SK-N-SH treated with all-trans-retinoic acid at 6 μM for 48 hours (cell line): ENCODE data around the gene GJA9.

Source experiments
- ATAC-seq: fragments of 200-7000 bp; cut with Tn5 transposase; 3 replicates; pipeline ENCODE4 v1.9.1; 2020; ENCODE audit warnings: mild to moderate bottlenecking, moderate library complexity
- ARNTL ChIP-seq: fragments of 450-650 bp; formaldehyde crosslinking; IDR thresholded peaks from 2 replicates; pipeline ENCODE4 v1.5.0; 2020; ENCODE audit warnings: low read depth, mild to moderate bottlenecking, moderate library complexity, borderline replicate concordance
- CSDC2 ChIP-seq: fragments of 250-450 bp; sonication (Bioruptor Pico); IDR thresholded peaks from 2 replicates; pipeline ENCODE4 v1.5.0; 2020; ENCODE audit warnings: mild to moderate bottlenecking, moderate library complexity
- GLIS3 ChIP-seq: fragments of 250-450 bp; sonication (Bioruptor Pico); IDR thresholded peaks from 2 replicates; pipeline ENCODE4 v1.5.0; 2020; ENCODE audit warnings: mild to moderate bottlenecking, moderate library complexity
- ISL1 ChIP-seq: fragments of 250-450 bp; sonication (Bioruptor Pico); IDR thresholded peaks from 2 replicates; pipeline ENCODE4 v2.1.2; 2022; ENCODE audit warnings: mild to moderate bottlenecking, moderate library complexity
- OSR1 ChIP-seq: fragments of 250-450 bp; sonication (Bioruptor Pico); IDR thresholded peaks from 2 replicates; pipeline ENCODE4 v1.8.0; 2022; ENCODE audit warnings: moderate library complexity, mild to moderate bottlenecking, inconsistent platforms
- PATZ1 ChIP-seq: fragments of 250-450 bp; sonication (Bioruptor Pico); IDR thresholded peaks from 2 replicates; pipeline ENCODE4 v1.8.0; 2020; ENCODE audit warnings: mild to moderate bottlenecking, moderate library complexity, borderline replicate concordance
- RARB ChIP-seq: fragments of 250-450 bp; sonication (Bioruptor Pico); IDR thresholded peaks from 2 replicates; pipeline ENCODE4 v1.8.0; 2021; ENCODE audit warnings: mild to moderate bottlenecking, moderate library complexity
- TCF4 ChIP-seq: fragments of 250-450 bp; sonication (Bioruptor Pico); IDR thresholded peaks from 2 replicates; pipeline ENCODE4 v1.8.0; 2021; ENCODE audit warnings: mild to moderate bottlenecking, moderate library complexity, borderline replicate concordance
- TOX ChIP-seq: fragments of 250-450 bp; sonication (Bioruptor Pico); IDR thresholded peaks from 2 replicates; pipeline ENCODE4 v1.8.0; 2021; ENCODE audit warnings: mild to moderate bottlenecking, moderate library complexity, borderline replicate concordance
- TSHZ2 ChIP-seq: fragments of 250-450 bp; sonication (Bioruptor Pico); IDR thresholded peaks from 2 replicates; pipeline ENCODE4 v1.5.0; 2020; ENCODE audit warnings: mild to moderate bottlenecking, moderate library complexity
- ZC3H10 ChIP-seq: fragments of 250-450 bp; sonication (Bioruptor Pico); IDR thresholded peaks from 2 replicates; pipeline ENCODE4 v1.5.1; 2021; ENCODE audit warnings: mild to moderate bottlenecking, moderate library complexity
- ZFP3 ChIP-seq: fragments of 250-450 bp; sonication (Bioruptor Pico); IDR thresholded peaks from 2 replicates; pipeline ENCODE4 v1.5.0; 2020; ENCODE audit warnings: mild to moderate bottlenecking, moderate library complexity
- ZFP30 ChIP-seq: fragments of 450-650 bp; formaldehyde crosslinking; IDR thresholded peaks from 2 replicates; pipeline ENCODE4 v1.5.0; 2022; ENCODE audit warnings: mild to moderate bottlenecking, moderate library complexity
- ZNF565 ChIP-seq: fragments of 450-650 bp; formaldehyde crosslinking; conservative IDR thresholded peaks from 2 replicates; pipeline ENCODE4 v1.5.0; 2020; ENCODE audit warnings: low read depth, mild to moderate bottlenecking, moderate library complexity
- ZNF70 ChIP-seq: fragments of 450-650 bp; formaldehyde crosslinking; IDR thresholded peaks from 2 replicates; pipeline ENCODE4 v1.5.0; 2020; ENCODE audit warnings: mild to moderate bottlenecking, moderate library complexity
- ZNF8 ChIP-seq: fragments of 450-650 bp; formaldehyde crosslinking; IDR thresholded peaks from 2 replicates; pipeline ENCODE4 v1.5.0; 2020; ENCODE audit warnings: mild to moderate bottlenecking, moderate library complexity
- TF ChIP-seq, protein P1 (sequence below): fragments of 250-450 bp; sonication (Bioruptor Pico); IDR thresholded peaks from 2 replicates; pipeline ENCODE4 v1.5.1; 2021; ENCODE audit warnings: mild to moderate bottlenecking, moderate library complexity
- TF ChIP-seq, protein P2 (sequence below): fragments of 250-450 bp; sonication (Bioruptor Pico); IDR thresholded peaks from 2 replicates; pipeline ENCODE4 v1.8.0; 2021; ENCODE audit warnings: low read depth, mild to moderate bottlenecking, moderate library complexity, borderline replicate concordance
- TF ChIP-seq, protein P3 (sequence below): fragments of 250-450 bp; sonication (Bioruptor Pico); IDR thresholded peaks from 2 replicates; pipeline ENCODE4 v1.5.1; 2020; ENCODE audit warnings: low read depth, mild to moderate bottlenecking, moderate library complexity

Gene GJA9

DNA sequence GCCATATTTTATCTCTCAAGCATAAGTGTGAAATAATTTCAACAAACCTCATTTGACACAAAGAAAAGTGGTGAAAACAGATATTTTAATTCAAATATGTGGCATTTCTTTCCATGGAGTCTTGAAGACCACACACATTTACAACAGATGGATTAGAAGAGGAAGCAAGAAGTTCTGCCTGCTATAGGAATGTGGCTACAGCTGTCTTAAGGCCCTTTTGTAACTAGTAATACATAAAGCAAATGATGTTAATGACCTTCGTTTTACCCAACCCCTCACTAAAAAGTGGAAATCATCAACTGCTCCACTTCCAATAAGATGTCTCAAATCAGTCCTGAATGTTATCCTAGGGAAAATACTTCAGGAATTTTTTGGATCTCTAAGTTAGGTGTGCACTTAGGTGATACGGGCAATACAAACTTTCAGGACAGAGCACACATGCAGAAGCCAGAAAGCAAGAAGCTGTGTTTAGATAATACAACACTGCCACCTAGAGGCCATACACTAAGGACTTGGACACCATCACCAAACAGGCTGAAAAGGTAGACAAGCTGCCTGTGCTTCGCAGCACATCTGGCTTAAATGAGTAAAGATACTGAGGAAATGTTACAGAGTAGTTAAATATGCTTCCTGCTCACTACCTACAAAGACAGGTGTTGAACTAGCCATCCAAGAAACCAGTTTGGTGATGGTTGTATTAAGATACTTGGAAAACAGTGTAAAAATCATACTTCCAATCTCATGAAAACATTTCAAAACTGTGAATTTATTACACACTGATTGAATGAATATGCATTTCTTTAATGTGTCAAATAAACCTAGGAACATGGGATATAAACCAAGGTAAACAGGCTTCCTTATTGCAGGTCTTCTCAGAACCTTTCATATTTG, 46.2 kb downstream of the GJA9 start:
- TF ChIP-seq ZC3H10 (CRISPR knock-in tag) (no peak), ZFP30 (no peak), OSR1 (no peak), ARNTL (CRISPR knock-in tag) (no peak), RARB (no peak), GLIS3 (CRISPR knock-in tag) (no peak), TSHZ2 (CRISPR knock-in tag) (no peak), TCF4 (CRISPR knock-in tag) (no peak), ZNF565 (CRISPR knock-in tag) (no peak), TOX (CRISPR knock-in tag) (no peak), CSDC2 (CRISPR knock-in tag) (no peak), ZNF8 (CRISPR knock-in tag) (no peak), ISL1 (CRISPR knock-in tag) (no peak), ZFP3 (no peak), PATZ1 (CRISPR knock-in tag) (no peak), ZNF70 (no peak)
- TF ChIP-seq, protein P1, sequence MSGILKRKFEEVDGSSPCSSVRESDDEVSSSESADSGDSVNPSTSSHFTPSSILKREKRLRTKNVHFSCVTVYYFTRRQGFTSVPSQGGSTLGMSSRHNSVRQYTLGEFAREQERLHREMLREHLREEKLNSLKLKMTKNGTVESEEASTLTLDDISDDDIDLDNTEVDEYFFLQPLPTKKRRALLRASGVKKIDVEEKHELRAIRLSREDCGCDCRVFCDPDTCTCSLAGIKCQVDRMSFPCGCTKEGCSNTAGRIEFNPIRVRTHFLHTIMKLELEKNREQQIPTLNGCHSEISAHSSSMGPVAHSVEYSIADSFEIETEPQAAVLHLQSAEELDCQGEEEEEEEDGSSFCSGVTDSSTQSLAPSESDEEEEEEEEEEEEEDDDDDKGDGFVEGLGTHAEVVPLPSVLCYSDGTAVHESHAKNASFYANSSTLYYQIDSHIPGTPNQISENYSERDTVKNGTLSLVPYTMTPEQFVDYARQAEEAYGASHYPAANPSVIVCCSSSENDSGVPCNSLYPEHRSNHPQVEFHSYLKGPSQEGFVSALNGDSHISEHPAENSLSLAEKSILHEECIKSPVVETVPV = no peak
- TF ChIP-seq, protein P2, sequence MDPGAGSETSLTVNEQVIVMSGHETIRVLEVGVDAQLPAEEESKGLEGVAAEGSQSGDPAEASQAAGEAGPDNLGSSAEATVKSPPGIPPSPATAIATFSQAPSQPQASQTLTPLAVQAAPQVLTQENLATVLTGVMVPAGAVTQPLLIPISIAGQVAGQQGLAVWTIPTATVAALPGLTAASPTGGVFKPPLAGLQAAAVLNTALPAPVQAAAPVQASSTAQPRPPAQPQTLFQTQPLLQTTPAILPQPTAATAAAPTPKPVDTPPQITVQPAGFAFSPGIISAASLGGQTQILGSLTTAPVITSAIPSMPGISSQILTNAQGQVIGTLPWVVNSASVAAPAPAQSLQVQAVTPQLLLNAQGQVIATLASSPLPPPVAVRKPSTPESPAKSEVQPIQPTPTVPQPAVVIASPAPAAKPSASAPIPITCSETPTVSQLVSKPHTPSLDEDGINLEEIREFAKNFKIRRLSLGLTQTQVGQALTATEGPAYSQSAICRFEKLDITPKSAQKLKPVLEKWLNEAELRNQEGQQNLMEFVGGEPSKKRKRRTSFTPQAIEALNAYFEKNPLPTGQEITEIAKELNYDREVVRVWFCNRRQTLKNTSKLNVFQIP = no peak
- TF ChIP-seq, protein P3, sequence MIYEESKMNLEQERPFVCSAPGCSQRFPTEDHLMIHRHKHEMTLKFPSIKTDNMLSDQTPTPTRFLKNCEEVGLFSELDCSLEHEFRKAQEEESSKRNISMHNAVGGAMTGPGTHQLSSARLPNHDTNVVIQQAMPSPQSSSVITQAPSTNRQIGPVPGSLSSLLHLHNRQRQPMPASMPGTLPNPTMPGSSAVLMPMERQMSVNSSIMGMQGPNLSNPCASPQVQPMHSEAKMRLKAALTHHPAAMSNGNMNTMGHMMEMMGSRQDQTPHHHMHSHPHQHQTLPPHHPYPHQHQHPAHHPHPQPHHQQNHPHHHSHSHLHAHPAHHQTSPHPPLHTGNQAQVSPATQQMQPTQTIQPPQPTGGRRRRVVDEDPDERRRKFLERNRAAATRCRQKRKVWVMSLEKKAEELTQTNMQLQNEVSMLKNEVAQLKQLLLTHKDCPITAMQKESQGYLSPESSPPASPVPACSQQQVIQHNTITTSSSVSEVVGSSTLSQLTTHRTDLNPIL (CRISPR knock-in tag) = no peak
- peak; percentile 99 for ATAC-seq

GRCh38 chr1:38834221-38834782, 47.1 kb downstream of the GJA9 start:
- TF ChIP-seq CSDC2 (CRISPR knock-in tag) (no peak), ZNF565 (CRISPR knock-in tag) (no peak), OSR1 (no peak), ZNF70 (no peak), TSHZ2 (CRISPR knock-in tag) (no peak), TOX (CRISPR knock-in tag) (no peak), TCF4 (CRISPR knock-in tag) (no peak)
- TF ChIP-seq, protein P1 = no peak
- TF ChIP-seq, protein P2 = no peak
- TF ChIP-seq, protein P3 (CRISPR knock-in tag) = no peak
- no peak for ATAC-seq
